IMR-90 (cell line): Measurements from ENCODE around the gene HPN. TPM values are rescaled to one million over a fixed set of nuclear protein-coding genes. Genes with fewer than 3 reads are reported as not detected.

Experiments used
- ATAC-seq: fragments of 200-7000 bp; cut with Tn5 transposase; 2 replicates; pipeline ENCODE4 v1.9.1; 2020; ENCODE audit warnings: low read depth, mild to moderate bottlenecking, moderate library complexity
- BruUV-seq: library from RNA; stranded (reverse); fragments of 400-500 nt; replicated peaks from 2 replicates; lab custom pipeline; 2021; lab: Mats Ljungman, UMichigan
- CTCF ChIA-PET: fragments of 300-600 bp; formaldehyde crosslinking; extraction: SDS; loops from one replicate; lab custom pipeline; 2021; ENCODE audit warnings: antibody characterized with exemption; lab: Yijun Ruan, JAX
- POLR2A ChIA-PET: fragments of 300-600 bp; sonication (Branson Sonifier 250); formaldehyde crosslinking; loops from one replicate; lab custom pipeline; 2022; ENCODE audit warnings: antibody characterized with exemption; ENCODE audit not compliant: unreplicated experiment; lab: Charles Lee
- DNase-seq: peaks from one replicate; pipeline ENCODE4 v3.0.0; 2013
- H2AFZ ChIP-seq: replicated peaks from 2 replicates; pipeline ENCODE3; 2013; ENCODE audit warnings: low read length, mild to moderate bottlenecking; ENCODE audit not compliant: poor library complexity
- H2AK5ac ChIP-seq: 2 replicates; pipeline ENCODE4 v1.6.1; 2013; ENCODE audit warnings: low read depth, low read length, inconsistent platforms
- H2AK9ac ChIP-seq: replicated peaks from 2 replicates; pipeline ENCODE3; 2013; ENCODE audit warnings: mild to moderate bottlenecking, low read depth, low read length, moderate library complexity; ENCODE audit not compliant: poor library complexity
- H2BK120ac ChIP-seq: 2 replicates; pipeline ENCODE4 v1.6.1; 2013; ENCODE audit warnings: low read depth, low read length, inconsistent platforms
- H2BK15ac ChIP-seq: 3 replicates; pipeline ENCODE4 v1.6.1; 2013; ENCODE audit warnings: low read depth, low read length, inconsistent platforms
- H2BK20ac ChIP-seq: 2 replicates; pipeline ENCODE4 v1.6.1; 2013; ENCODE audit warnings: low read depth, mild to moderate bottlenecking, inconsistent platforms, low read length, moderate library complexity
- H2BK5ac ChIP-seq: 2 replicates; pipeline ENCODE4 v1.6.1; 2013; ENCODE audit warnings: mild to moderate bottlenecking, low read depth, low read length, inconsistent platforms; ENCODE audit not compliant: poor library complexity, severe bottlenecking
- H3K14ac ChIP-seq: replicated peaks from 2 replicates; pipeline ENCODE4 v1.6.1; 2013; ENCODE audit warnings: low read depth, low read length, inconsistent platforms
- H3K18ac ChIP-seq: 2 replicates; pipeline ENCODE4 v1.6.1; 2013; ENCODE audit warnings: low read depth, low read length, control low read depth
- H3K23ac ChIP-seq: 2 replicates; pipeline ENCODE4 v1.6.1; 2013; ENCODE audit warnings: low read depth, low read length, inconsistent platforms
- H3K27ac ChIP-seq: 2 replicates; pipeline ENCODE4 v1.5.1; 2013; ENCODE audit warnings: mild to moderate bottlenecking, control low read depth, low read length; ENCODE audit not compliant: insufficient read depth
- H3K27me3 ChIP-seq: 2 replicates; pipeline ENCODE4 v1.6.1; 2013; ENCODE audit warnings: low read length; ENCODE audit not compliant: control insufficient read depth, insufficient read depth
- H3K36me3 ChIP-seq: 2 replicates; pipeline ENCODE4 v1.6.1; 2013; ENCODE audit warnings: low read length, mixed read lengths; ENCODE audit not compliant: control insufficient read depth, insufficient read depth
- H3K4ac ChIP-seq: 2 replicates; pipeline ENCODE4 v1.6.1; 2013; ENCODE audit warnings: low read depth, low read length, inconsistent platforms
- H3K4me1 ChIP-seq: 2 replicates; pipeline ENCODE4 v1.6.1; 2013; ENCODE audit warnings: low read length, mixed read lengths; ENCODE audit not compliant: control insufficient read depth, insufficient read depth
- H3K4me2 ChIP-seq: 2 replicates; pipeline ENCODE4 v1.6.1; 2013; ENCODE audit warnings: low read depth, mild to moderate bottlenecking, control low read depth, low read length, moderate library complexity
- H3K4me3 ChIP-seq: 2 replicates; pipeline ENCODE4 v1.5.1; 2013; ENCODE audit warnings: low read depth, mild to moderate bottlenecking, control low read depth, low read length, moderate library complexity; ENCODE audit not compliant: insufficient read depth
- H3K56ac ChIP-seq: 2 replicates; pipeline ENCODE4 v1.6.1; 2013; ENCODE audit warnings: low read length, inconsistent platforms; ENCODE audit not compliant: insufficient read depth; ENCODE audit errors: extremely low read depth
- H3K79me1 ChIP-seq, 2 experiments: 2 replicates each; pipeline ENCODE4 v1.6.1; 2013; ENCODE audit warnings: low read length in 2 of 2, inconsistent platforms in 1 of 2, low read depth in 1 of 2
- H3K9ac ChIP-seq: 2 replicates; pipeline ENCODE4 v1.6.1; 2013; ENCODE audit warnings: low read depth, low read length, control low read depth
- H3K9me1 ChIP-seq: 2 replicates; pipeline ENCODE4 v1.6.1; 2013; ENCODE audit warnings: low read length, inconsistent platforms; ENCODE audit not compliant: insufficient read depth
- H3K9me3 ChIP-seq: 2 replicates; pipeline ENCODE4 v1.6.1; 2013; ENCODE audit warnings: low read length; ENCODE audit not compliant: control insufficient read depth, insufficient read depth
- H4K20me1 ChIP-seq: 2 replicates; pipeline ENCODE4 v1.6.1; 2013; ENCODE audit warnings: low read length, inconsistent platforms; ENCODE audit not compliant: insufficient read depth
- H4K5ac ChIP-seq: 2 replicates; pipeline ENCODE4 v1.6.1; 2013; ENCODE audit warnings: mild to moderate bottlenecking, low read depth, low read length, control low read depth
- H4K8ac ChIP-seq, 2 experiments: 2 replicates each; pipeline ENCODE4 v1.6.1; 2013; ENCODE audit warnings: low read depth in 2 of 2, low read length in 2 of 2, control low read depth in 1 of 2, inconsistent platforms in 1 of 2
- H4K91ac ChIP-seq: 2 replicates; pipeline ENCODE4 v1.6.1; 2013; ENCODE audit warnings: low read depth, low read length, inconsistent platforms; ENCODE audit not compliant: insufficient read depth
- BHLHE40 ChIP-seq: fragments of 150-350 bp; IDR thresholded peaks from 2 replicates; pipeline ENCODE4 v1.6.1; 2016; ENCODE audit warnings: mild to moderate bottlenecking, low read depth, low read length
- CEBPB ChIP-seq: IDR thresholded peaks from 2 replicates; pipeline ENCODE4 v1.6.1; 2012; ENCODE audit warnings: low read depth, low read length, improper control_type of control experiment
- CHD1 ChIP-seq: IDR thresholded peaks from 2 replicates; pipeline ENCODE4 v1.6.1; 2012; ENCODE audit warnings: low read depth, low read length, improper control_type of control experiment
- FOS ChIP-seq: fragments of 150-350 bp; IDR thresholded peaks from 2 replicates; pipeline ENCODE4 v1.6.1; 2016; ENCODE audit warnings: low read depth, low read length
- MAFK ChIP-seq: IDR thresholded peaks from 2 replicates; pipeline ENCODE4 v1.6.1; 2012; ENCODE audit warnings: low read depth, low read length, improper control_type of control experiment
- MAZ ChIP-seq: IDR thresholded peaks from 2 replicates; pipeline ENCODE4 v1.6.1; 2012; ENCODE audit warnings: low read depth, mild to moderate bottlenecking, low read length, improper control_type of control experiment, moderate library complexity, borderline replicate concordance
- MXI1 ChIP-seq: IDR thresholded peaks from 2 replicates; pipeline ENCODE4 v1.6.1; 2012; ENCODE audit warnings: low read depth, mild to moderate bottlenecking, low read length, moderate library complexity, borderline replicate concordance
- NFE2L2 ChIP-seq: fragments of 150-350 bp; IDR thresholded peaks from 2 replicates; pipeline ENCODE4 v1.6.1; 2016; ENCODE audit warnings: low read depth, mild to moderate bottlenecking, low read length
- POLR2A ChIP-seq: IDR thresholded peaks from 2 replicates; pipeline ENCODE4 v1.6.1; 2012; ENCODE audit warnings: mild to moderate bottlenecking, low read depth, low read length
- RAD21 ChIP-seq: IDR thresholded peaks from 2 replicates; pipeline ENCODE4 v1.6.1; 2012; ENCODE audit warnings: low read length, improper control_type of control experiment
- RCOR1 ChIP-seq: IDR thresholded peaks from 2 replicates; pipeline ENCODE4 v1.6.1; 2012; ENCODE audit warnings: mild to moderate bottlenecking, low read length, improper control_type of control experiment; ENCODE audit not compliant: insufficient replicate concordance
- RFX5 ChIP-seq: IDR thresholded peaks from 2 replicates; pipeline ENCODE4 v1.8.0; 2012; ENCODE audit warnings: low read depth, mild to moderate bottlenecking, low read length, moderate library complexity
- SMC3 ChIP-seq: fragments of 150-350 bp; IDR thresholded peaks from 2 replicates; pipeline ENCODE4 v1.6.1; 2016; ENCODE audit warnings: low read depth, mild to moderate bottlenecking, antibody characterized with exemption, low read length, moderate library complexity
- USF2 ChIP-seq: fragments of 150-350 bp; IDR thresholded peaks from 2 replicates; pipeline ENCODE4 v1.6.1; 2017; ENCODE audit warnings: mild to moderate bottlenecking, antibody characterized with exemption, low read length, low read depth
- WGBS, 2 experiments: methylation state at CpG; one replicate each; pipeline versions ENCODE4 v1.1.5 to v1.1.7; 2013; ENCODE audit warnings: missing lambda C conversion rate in 2 of 2; ENCODE audit not compliant: insufficient read length in 1 of 2; ENCODE audit errors: extremely low coverage in 2 of 2; 5-methylcytosine and 5-hydroxymethylcytosine counted together
- dilution Hi-C: fragments of 300-500 bp; cut with HindIII; formaldehyde crosslinking; loops from one replicate; pipeline ENCODE4 v1.14.3; 2018; ENCODE audit warnings: low sequenced_read_pairs; ENCODE audit not compliant: unreplicated experiment
- in situ Hi-C: fragments of 300-500 bp; cut with MboI; formaldehyde crosslinking; loops from 3 replicates; pipeline ENCODE4 v1.14.3; 2019; ENCODE audit warnings: low sequenced_read_pairs, inconsistent platforms, mixed read lengths
- intact Hi-C: fragments of 100-400 bp; cut with micrococcal nuclease; formaldehyde crosslinking; loops from 2 replicates; pipeline ENCODE4 v1.10.0; 2022
- polyA plus RNA-seq, 3 experiments: library from polyadenylated mRNA; depleted of rRNA; stranded (reverse); fragments of >200 nt; gene quantifications; 2 replicates each; pipeline ENCODE4 v1.2.3, GENCODE V29; 2012; ENCODE audit warnings: low replicate concordance in 1 of 3
- total RNA-seq: library from RNA; depleted of rRNA; stranded (reverse); fragments of >200 nt; gene quantifications from 2 replicates; pipeline ENCODE4 v1.2.3, GENCODE V29; 2012
- TF ChIP-seq, protein P1 (sequence below): conservative IDR thresholded peaks from 2 replicates; pipeline ENCODE4 v1.5.1; 2012; ENCODE audit warnings: mild to moderate bottlenecking, low read depth, low read length, improper control_type of control experiment
- TF ChIP-seq, protein P2 (sequence below): fragments of 150-350 bp; IDR thresholded peaks from 2 replicates; pipeline ENCODE4 v1.6.1; 2016; ENCODE audit warnings: low read depth, mild to moderate bottlenecking, low read length, moderate library complexity, borderline replicate concordance

HPN gene
- total and polyA plus RNA-seq, 2 of the 4 experiments (the other 2 are of a cell fraction) = not detected

- no peaks in the 10 kb centered on the region for H3K36me3 ChIP-seq
- 100% methylated on average over 2 of the region's 9 CpGs; no CpG with 5 or more reads in 1 of the 2 experiments for WGBS, 2 experiments
Observed at GRCh38 chr19:35106291-35106583, 64.7 kb downstream of the HPN start.

More at GRCh38 chr19:35106291-35106583, 64.7 kb downstream of the HPN start:
- H3K27me3 ChIP-seq = no peaks in the 10 kb centered on the region; the same call in 1 of the 2 replicates
- no peak for TF ChIP-seq MAFK
- no peak for TF ChIP-seq MAZ
- TF ChIP-seq RCOR1 = no peak
- no peak for TF ChIP-seq CEBPB
- TF ChIP-seq BHLHE40 = no peak
- TF ChIP-seq SMC3 = no peak
- TF ChIP-seq MXI1 = no peak
- TF ChIP-seq, protein P1, sequence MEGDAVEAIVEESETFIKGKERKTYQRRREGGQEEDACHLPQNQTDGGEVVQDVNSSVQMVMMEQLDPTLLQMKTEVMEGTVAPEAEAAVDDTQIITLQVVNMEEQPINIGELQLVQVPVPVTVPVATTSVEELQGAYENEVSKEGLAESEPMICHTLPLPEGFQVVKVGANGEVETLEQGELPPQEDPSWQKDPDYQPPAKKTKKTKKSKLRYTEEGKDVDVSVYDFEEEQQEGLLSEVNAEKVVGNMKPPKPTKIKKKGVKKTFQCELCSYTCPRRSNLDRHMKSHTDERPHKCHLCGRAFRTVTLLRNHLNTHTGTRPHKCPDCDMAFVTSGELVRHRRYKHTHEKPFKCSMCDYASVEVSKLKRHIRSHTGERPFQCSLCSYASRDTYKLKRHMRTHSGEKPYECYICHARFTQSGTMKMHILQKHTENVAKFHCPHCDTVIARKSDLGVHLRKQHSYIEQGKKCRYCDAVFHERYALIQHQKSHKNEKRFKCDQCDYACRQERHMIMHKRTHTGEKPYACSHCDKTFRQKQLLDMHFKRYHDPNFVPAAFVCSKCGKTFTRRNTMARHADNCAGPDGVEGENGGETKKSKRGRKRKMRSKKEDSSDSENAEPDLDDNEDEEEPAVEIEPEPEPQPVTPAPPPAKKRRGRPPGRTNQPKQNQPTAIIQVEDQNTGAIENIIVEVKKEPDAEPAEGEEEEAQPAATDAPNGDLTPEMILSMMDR = no peak
- TF ChIP-seq RAD21 = no peak
- no peak for TF ChIP-seq POLR2A
- TF ChIP-seq, protein P2, sequence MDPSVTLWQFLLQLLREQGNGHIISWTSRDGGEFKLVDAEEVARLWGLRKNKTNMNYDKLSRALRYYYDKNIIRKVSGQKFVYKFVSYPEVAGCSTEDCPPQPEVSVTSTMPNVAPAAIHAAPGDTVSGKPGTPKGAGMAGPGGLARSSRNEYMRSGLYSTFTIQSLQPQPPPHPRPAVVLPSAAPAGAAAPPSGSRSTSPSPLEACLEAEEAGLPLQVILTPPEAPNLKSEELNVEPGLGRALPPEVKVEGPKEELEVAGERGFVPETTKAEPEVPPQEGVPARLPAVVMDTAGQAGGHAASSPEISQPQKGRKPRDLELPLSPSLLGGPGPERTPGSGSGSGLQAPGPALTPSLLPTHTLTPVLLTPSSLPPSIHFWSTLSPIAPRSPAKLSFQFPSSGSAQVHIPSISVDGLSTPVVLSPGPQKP = no peak
- TF ChIP-seq FOS = no peak
- no peak for TF ChIP-seq CHD1
- no peak for TF ChIP-seq USF2
- no peak for TF ChIP-seq NFE2L2
- no peak for TF ChIP-seq RFX5
- no peaks in the 10 kb centered on the region for H3K4me1 ChIP-seq
- no peak overlapping the region for H2AK5ac ChIP-seq
- H4K8ac ChIP-seq = no peak overlapping the region
- H3K4me2 ChIP-seq = no peak overlapping the region
- no peak overlapping the region for H3K56ac ChIP-seq
- H2BK5ac ChIP-seq = no peak overlapping the region
- no peaks in the 10 kb centered on the region for H4K20me1 ChIP-seq
- H2BK120ac ChIP-seq = no peak overlapping the region
- H3K4me3 ChIP-seq = no peak overlapping the region
- in situ Hi-C loops (no loop called here), dilution Hi-C loops (no loop called here), intact Hi-C loops (no loop called here)
- POLR2A ChIA-PET = no interaction called here
- no peak overlapping the region for H2BK15ac ChIP-seq
- H3K27ac ChIP-seq = no peak overlapping the region
- no peak for ATAC-seq
- CTCF ChIA-PET = no interaction called here
- no peak overlapping the region for H3K9ac ChIP-seq
- no peaks in the 10 kb centered on the region for H3K9me1 ChIP-seq
- no peak overlapping the region for H4K91ac ChIP-seq
- H3K18ac ChIP-seq = no peak overlapping the region
- H2BK20ac ChIP-seq = no peak overlapping the region
- no peak overlapping the region for H2AK9ac ChIP-seq
- no peaks in the 10 kb centered on the region for H3K79me1 ChIP-seq
- no TSS peak for BruUV-seq
- no peak overlapping the region for H4K5ac ChIP-seq
- H3K9me3 ChIP-seq = peaks cover 5% of the 10 kb centered on the region; the same call in 1 of the 2 replicates
- H2AFZ ChIP-seq = no peak overlapping the region
- no peak overlapping the region for H3K4ac ChIP-seq
- H3K14ac ChIP-seq = no peak overlapping the region
- DNase-seq = no peak
- H3K23ac ChIP-seq = no peak overlapping the region
